ENCODE measurements around the gene SLC27A1.

- TF ChIP-seq POLR2AphosphoS5 (IDR thresholded peaks at IDR 0.05; ENCODE audit: low read depth, low read length) = no peak
- TF ChIP-seq SIN3A (IDR thresholded peaks at IDR 0.05; ENCODE audit: borderline replicate concordance, insufficient read depth, low read length) = no peak
- TF ChIP-seq TAF1 (IDR thresholded peaks at IDR 0.05; ENCODE audit: borderline replicate concordance, insufficient read depth, low read length) = no peak
- no peak for TF ChIP-seq FOXP2 (optimal IDR thresholded peaks at IDR 0.05; ENCODE audit: borderline replicate concordance, extremely low read depth, extremely low read length, insufficient read depth)
- TF ChIP-seq REST (IDR thresholded peaks at IDR 0.05; ENCODE audit: insufficient read depth in 1 of 2, low read depth in 2 of 2, low read length in 2 of 2) = no peak
These were observed 18.5 kb downstream of the SLC27A1 start for GRCh38 chr19:17488593-17489391.
